Endothelial cell of umbilical vein (primary cell): ENCODE measurements around the gene VWA7. TPM values are rescaled to one million over a fixed set of nuclear protein-coding genes. Genes with fewer than 3 reads are reported as not detected.
A peak's percentile ranks its signal among the peaks of the same experiment; 100 is the strongest.

Experiments
- BruUV-seq: library from RNA; stranded (reverse); fragments of 400-500 nt; replicated peaks from 2 replicates; lab custom pipeline; 2021; lab: Mats Ljungman, UMichigan
- CTCF ChIA-PET: fragments of 300-600, 350-600 bp; sonication (Branson Sonifier 250); formaldehyde crosslinking; loops from one replicate; lab custom pipeline; 2021; ENCODE audit warnings: antibody characterized with exemption, inconsistent platforms; lab: Charles Lee
- POLR2A ChIA-PET: fragments of 300-600, 350-600 bp; sonication (Branson Sonifier 250); formaldehyde crosslinking; loops from one replicate; lab custom pipeline; 2021; ENCODE audit warnings: antibody characterized with exemption, inconsistent platforms; lab: Charles Lee
- DNase-seq: peaks from one replicate; pipeline ENCODE4 v3.0.0-alpha.2; 2011; ENCODE audit warnings: low read depth, low spot score
- FAIRE-seq: peaks from 2 replicates; lab custom pipeline; 2011; peaks lifted over from hg19 to GRCh38; lab: Jason Lieb, UNC
- H2AFZ ChIP-seq: 2 replicates; pipeline ENCODE4 v1.6.0; 2012; ENCODE audit warnings: low read depth, low read length, control low read depth, inconsistent platforms
- H3K27ac ChIP-seq: 2 replicates; pipeline ENCODE4 v1.5.1; 2011; ENCODE audit warnings: low read depth, mild to moderate bottlenecking, control low read depth, low read length, moderate library complexity; ENCODE audit not compliant: insufficient read depth
- H3K27me3 ChIP-seq, 2 experiments: 2 replicates each; pipeline versions ENCODE4 v1.6.0 to v1.6.1; 2011; ENCODE audit warnings: low read length in 2 of 2, mixed read lengths in 1 of 2; ENCODE audit not compliant: control insufficient read depth in 2 of 2, insufficient read depth in 2 of 2
- H3K36me3 ChIP-seq, 2 experiments: 2 replicates in 1 of 2; 3 replicates in 1 of 2; pipeline ENCODE4 v1.5.1; 2011; ENCODE audit warnings: low read length in 2 of 2, mild to moderate bottlenecking in 1 of 2, moderate library complexity in 1 of 2; ENCODE audit not compliant: control insufficient read depth in 2 of 2, insufficient read depth in 2 of 2; ENCODE audit errors: extremely low read depth in 1 of 2
- H3K4me1 ChIP-seq: 3 replicates; pipeline ENCODE4 v1.5.1; 2011; ENCODE audit warnings: mild to moderate bottlenecking, low read length; ENCODE audit not compliant: control insufficient read depth, insufficient read depth; ENCODE audit errors: extremely low read depth
- H3K4me2 ChIP-seq: 2 replicates; pipeline ENCODE4 v1.6.1; 2011; ENCODE audit warnings: low read length, control low read depth, mixed read lengths; ENCODE audit not compliant: insufficient read depth
- H3K4me3 ChIP-seq, 3 experiments: fragments of 200-600 bp in 1 of 3; sonication (generic), shearing (Covaris generic) in 1 of 3; replicated peaks in 1 of 3; 2 replicates each; pipeline ENCODE4 v1.5.1; 2011 to 2016; ENCODE audit warnings: control low read depth in 3 of 3, low read length in 3 of 3, mild to moderate bottlenecking in 2 of 3, inconsistent platforms in 1 of 3, low read depth in 1 of 3, moderate library complexity in 1 of 3; ENCODE audit not compliant: insufficient read depth in 1 of 3
- H3K79me2 ChIP-seq: 2 replicates; pipeline ENCODE4 v1.6.0; 2012; ENCODE audit warnings: low read length, inconsistent platforms; ENCODE audit not compliant: control insufficient read depth, insufficient read depth
- H3K9ac ChIP-seq: replicated peaks from 2 replicates; pipeline ENCODE3; 2011; ENCODE audit warnings: low read length, control low read depth; ENCODE audit not compliant: insufficient read depth; ENCODE audit errors: extremely low read depth
- H3K9me1 ChIP-seq: replicated peaks from 3 replicates; pipeline ENCODE4 v1.6.0; 2011; ENCODE audit warnings: mild to moderate bottlenecking, low read length; ENCODE audit not compliant: control insufficient read depth, insufficient read depth; ENCODE audit errors: extremely low read depth
- H3K9me3 ChIP-seq: replicated peaks from 2 replicates; pipeline ENCODE4 v1.5.1; 2012; ENCODE audit warnings: low read length, inconsistent platforms; ENCODE audit not compliant: control insufficient read depth, insufficient read depth
- H4K20me1 ChIP-seq: replicated peaks from 2 replicates; pipeline ENCODE3; 2011; ENCODE audit warnings: mild to moderate bottlenecking, low read length; ENCODE audit not compliant: control insufficient read depth, insufficient read depth; ENCODE audit errors: extremely low read depth
- FOS ChIP-seq: IDR thresholded peaks from 2 replicates; pipeline ENCODE4 v1.6.1; 2011; ENCODE audit warnings: mild to moderate bottlenecking, low read length, moderate library complexity, borderline replicate concordance; ENCODE audit not compliant: insufficient read depth
- GATA2 ChIP-seq: IDR thresholded peaks from 2 replicates; pipeline ENCODE4 v1.7.0; 2011; ENCODE audit warnings: low read depth, mild to moderate bottlenecking, moderate library complexity, mixed read lengths, low read length; ENCODE audit not compliant: insufficient read length, insufficient read depth
- POLR2A ChIP-seq: IDR thresholded peaks from 2 replicates; pipeline ENCODE4 v1.6.1; 2012; ENCODE audit warnings: low read depth, mild to moderate bottlenecking, control low read depth, low read length
- POLR2AphosphoS5 ChIP-seq: IDR thresholded peaks from 2 replicates; pipeline ENCODE4 v1.6.1; 2012; ENCODE audit warnings: low read depth, mild to moderate bottlenecking, control low read depth, low read length, moderate library complexity; ENCODE audit not compliant: insufficient read depth
- dilution Hi-C: fragments of 300-500 bp; cut with MboI; formaldehyde crosslinking; loops from one replicate; pipeline ENCODE4 v1.15.0; 2019; ENCODE audit warnings: low sequenced_read_pairs; ENCODE audit not compliant: extremely low pct_ligation_motif_present
- intact Hi-C: fragments of 100-400 bp; cut with micrococcal nuclease; formaldehyde crosslinking; loops from one replicate; pipeline ENCODE4 v1.10.0; 2022
- polyA plus RNA-seq, 4 experiments: library from polyadenylated mRNA; depleted of rRNA in 3 of 4; stranded (reverse) in 3 of 4; unstranded in 1 of 4; fragments of >200 nt; gene quantifications; 2 replicates each; pipeline versions ENCODE4 v1.2.1 to v1.2.3, GENCODE V29; 2011 to 2012; ENCODE audit warnings: missing spikeins in 1 of 4
- total RNA-seq: library from RNA; stranded (reverse); gene quantifications from 2 replicates; pipeline ENCODE4 v1.2.3, GENCODE V29; 2021

The VWA7 gene
- total and polyA plus RNA-seq, 2 donors (not counting 3 experiments of a cell fraction or from before 2014, with no cell fraction given) = 0.11 to 0.51 TPM

DNA sequence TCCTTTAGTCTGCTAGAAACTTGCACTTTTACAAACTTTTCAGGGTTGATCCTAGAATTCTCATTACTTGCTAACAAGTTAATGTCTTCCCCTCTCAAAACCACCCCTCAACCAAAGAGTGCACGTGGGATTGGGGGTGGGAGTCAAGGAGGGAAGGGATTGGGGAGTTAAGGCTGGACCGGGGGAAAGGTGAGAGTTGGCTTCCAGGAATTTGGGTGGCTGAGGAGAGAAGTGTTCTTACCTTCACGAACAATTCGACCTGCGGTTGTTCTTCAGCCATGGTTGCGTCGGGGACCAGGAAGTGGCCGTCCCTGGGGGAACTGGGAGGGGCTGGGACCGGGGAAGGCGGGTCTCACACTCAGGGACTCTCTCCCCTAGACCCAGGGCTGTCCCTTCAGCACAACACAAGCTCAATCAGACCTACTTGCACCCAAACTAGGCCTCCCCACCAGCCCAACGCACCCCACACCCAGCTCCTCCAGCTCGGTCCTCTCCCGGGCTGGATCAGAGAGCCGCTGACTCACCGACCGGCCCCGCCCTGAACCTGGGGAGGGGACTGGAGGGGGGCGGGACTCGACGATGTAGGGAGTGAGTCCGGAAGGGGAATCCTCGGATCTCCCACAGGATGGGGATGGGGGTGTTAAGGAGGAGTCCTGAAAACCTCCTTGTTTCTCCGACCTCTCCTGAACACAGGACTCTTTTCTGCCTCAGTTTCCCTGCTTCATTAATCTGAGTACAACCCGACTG lies 40.9 kb downstream of the VWA7 start, which contains the start of gene CLIC1:
Gene CLIC1, minus strand, starts transcription at position 510 of the 747 bp plus-strand sequence. Its CDS starts 230 bp downstream, at position 280.
- H3K36me3 ChIP-seq = peaks cover 13 to 20% of the 10 kb centered on the region in 2 experiments
- no peaks in the 10 kb centered on the region for H3K9me3 ChIP-seq
- H4K20me1 ChIP-seq = no peaks in the 10 kb centered on the region
- TSS peak; percentile 64 for BruUV-seq
- peaks cover 42% of the 10 kb centered on the region for H3K4me1 ChIP-seq
- dilution Hi-C loops = no loop called here
- peak within 1 kb of the TSS; percentile 86 to 98 (median 96) for H3K4me3 ChIP-seq
- H3K9ac ChIP-seq = peak within 1 kb of the TSS; percentile 96
- peaks cover 42% of the 10 kb centered on the region for H3K79me2 ChIP-seq
- H3K27ac ChIP-seq = peak within 1 kb of the TSS; percentile 94
- ChIA-PET POLR2A (interaction anchor here (0.5 to 2.2 kb wide), 5 partner anchors 25 to 91 kb away, joined by 3 to 11 read pairs (median 3); partner anchors contain the start of genes HSPA1A, HSPA1B and HSPA1L), CTCF (interaction anchor here (0.7 to 6.0 kb wide), 4 partner anchors 34 to 94 kb away, joined by 3 to 55 read pairs (median 6); partner anchors contain the start of gene VARS1)
- DNase-seq (peak; percentile 82), FAIRE-seq (peak; percentile 82)
- no peaks in the 10 kb centered on the region for H3K27me3 ChIP-seq
- H3K4me2 ChIP-seq = peak within 1 kb of the TSS; percentile 93
- no peaks in the 10 kb centered on the region for H3K9me1 ChIP-seq
- H2AFZ ChIP-seq = peak within 1 kb of the TSS; percentile 8
- intact Hi-C loops = loop anchor here (10.0 kb wide), 1 partner anchor 191 kb away; the partner anchor contains the start of genes ATP6V1G2, DDX39B and NFKBIL1
- peak; percentile 92 for TF ChIP-seq POLR2A
- TF ChIP-seq GATA2 = no peak
- TF ChIP-seq POLR2AphosphoS5 = peak; percentile 73
- peak; percentile 74 for TF ChIP-seq FOS
